ENCODE measurements around the gene NDE1.

NDE1 gene

DNA sequence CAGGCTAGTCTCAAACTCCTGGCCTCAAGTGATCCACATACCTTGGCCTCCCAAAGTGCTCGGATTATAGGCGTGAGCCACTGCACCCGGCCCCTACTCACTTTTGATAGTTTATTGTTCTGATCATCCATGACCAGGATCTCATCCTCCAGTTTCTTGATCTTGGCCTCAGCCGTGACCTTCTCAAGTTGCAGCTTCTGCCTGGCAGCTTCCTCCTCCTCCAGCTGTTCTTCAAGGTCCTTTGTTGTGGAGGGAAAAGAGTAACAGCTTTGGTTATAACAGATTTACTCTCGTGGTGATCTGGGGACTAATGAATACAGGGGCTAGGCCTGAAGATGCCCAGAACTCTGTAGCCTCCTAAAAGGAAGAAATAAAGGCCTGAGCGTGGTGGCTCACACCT is 89.9 kb downstream of the NDE1 start:
- DNase-seq, result no peak

GRCh38 chr16:15741207-15741871 is 91.3 kb downstream of the NDE1 start:
- no peak for DNase-seq

DNA sequence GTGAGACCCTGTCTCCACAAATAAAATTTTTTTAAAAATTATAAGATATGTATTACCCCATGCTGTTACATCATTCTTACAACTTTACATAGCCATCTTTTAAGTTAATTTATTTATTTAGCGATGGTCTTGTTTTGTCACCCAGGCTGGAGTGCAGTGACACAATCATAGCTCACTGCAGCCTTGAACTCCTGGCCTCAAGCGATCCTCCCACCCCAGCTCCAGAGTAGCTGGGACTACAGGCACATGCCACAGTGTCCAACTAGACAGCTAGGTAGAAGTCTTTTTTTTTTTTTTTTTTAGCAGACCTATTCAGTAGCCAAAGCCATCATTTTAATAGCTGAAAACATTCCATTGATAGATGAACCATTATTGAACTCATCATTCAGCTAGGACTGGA is 92.7 kb downstream of the NDE1 start:
- no peak for DNase-seq

GRCh38 chr16:15743657-15744056 is 93.6 kb downstream of the NDE1 start:
- no peak for DNase-seq

DNA sequence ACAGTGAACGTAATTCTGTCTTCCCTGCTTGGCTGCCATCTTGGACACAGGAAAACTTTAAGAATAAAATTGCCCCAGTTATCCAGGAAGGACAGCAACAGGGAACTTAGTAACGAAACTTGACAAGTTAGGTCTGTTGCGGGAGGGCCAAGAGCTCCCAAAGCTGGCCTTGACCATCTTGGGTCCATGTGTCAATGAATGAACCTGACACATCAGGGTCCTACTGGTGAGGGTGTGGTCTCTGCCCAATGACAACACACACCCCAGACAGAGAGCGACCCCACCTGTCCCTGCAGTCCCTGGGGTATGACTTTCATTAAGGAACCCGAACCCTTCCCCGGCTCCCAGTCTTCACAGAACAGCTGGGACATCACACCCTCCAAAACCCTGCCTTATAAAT is 96.3 kb downstream of the NDE1 start:
- no peak for DNase-seq

- no peak for DNase-seq
Measured at GRCh38 chr16:15747937-15748336, 97.9 kb downstream of the NDE1 start.

DNA sequence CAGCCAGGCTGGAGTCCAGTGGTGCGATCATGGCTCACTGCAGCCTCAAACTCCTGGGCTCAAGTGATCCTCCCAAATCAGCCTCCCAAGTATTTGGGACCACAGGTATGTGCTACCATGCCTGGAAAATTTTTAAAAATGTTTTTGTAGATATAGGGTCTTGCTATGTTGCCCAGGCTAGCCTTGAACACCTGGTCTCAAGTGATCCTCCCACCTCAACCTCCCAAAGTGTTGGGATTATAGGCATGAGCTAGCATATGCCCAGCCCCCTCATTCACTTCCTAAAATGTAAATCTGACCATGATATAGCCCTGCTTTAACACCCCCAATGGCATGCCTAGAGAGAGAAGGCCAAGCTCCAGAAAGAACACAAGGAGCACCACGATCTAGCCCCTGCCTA is 98.6 kb downstream of the NDE1 start:
- DNase-seq, result no peak

DNA sequence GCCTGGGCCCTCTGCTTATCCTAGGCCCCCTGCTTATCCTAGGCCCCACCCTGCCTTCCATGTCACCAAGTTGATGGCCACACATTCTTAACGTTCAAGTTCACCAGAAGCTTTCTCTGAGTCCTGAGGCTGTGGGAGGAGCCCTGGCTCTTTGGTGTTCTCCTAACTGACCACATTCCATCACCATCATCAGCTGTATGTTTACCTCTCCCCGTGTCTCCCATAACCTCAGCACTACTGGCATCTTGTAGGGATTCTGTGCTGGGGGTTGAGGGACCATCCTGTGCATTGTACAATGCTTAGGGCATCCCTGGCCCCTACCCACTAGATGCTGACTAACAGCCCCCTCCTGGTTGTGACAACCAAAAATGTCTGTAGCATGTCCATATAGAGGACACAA is 99.3 kb downstream of the NDE1 start:
- DNase-seq, result no peak

DNA sequence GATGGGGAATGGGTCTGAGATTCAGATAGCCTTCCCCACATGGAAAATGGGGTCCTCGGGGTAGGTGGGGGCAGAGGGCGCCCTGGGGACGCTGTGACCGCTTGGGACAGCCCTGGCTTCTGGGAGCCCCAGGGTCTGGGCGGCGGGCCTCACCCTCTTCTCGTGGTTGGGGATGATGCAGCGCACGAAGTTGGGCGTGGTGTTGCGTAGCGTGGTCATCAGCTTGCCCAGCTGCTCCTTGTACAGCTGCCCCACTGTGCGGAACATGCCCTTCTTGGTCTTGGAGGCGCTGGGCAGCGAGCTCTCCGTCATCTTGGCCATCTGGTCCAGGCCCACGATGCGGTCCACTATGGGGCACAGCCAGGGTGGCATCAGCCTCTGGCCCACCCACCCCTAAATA is 99.9 kb downstream of the NDE1 start:
- no peak for DNase-seq

- no peak for DNase-seq
Measured at GRCh38 chr16:15751940-15752339, 101.9 kb downstream of the NDE1 start.

DNA sequence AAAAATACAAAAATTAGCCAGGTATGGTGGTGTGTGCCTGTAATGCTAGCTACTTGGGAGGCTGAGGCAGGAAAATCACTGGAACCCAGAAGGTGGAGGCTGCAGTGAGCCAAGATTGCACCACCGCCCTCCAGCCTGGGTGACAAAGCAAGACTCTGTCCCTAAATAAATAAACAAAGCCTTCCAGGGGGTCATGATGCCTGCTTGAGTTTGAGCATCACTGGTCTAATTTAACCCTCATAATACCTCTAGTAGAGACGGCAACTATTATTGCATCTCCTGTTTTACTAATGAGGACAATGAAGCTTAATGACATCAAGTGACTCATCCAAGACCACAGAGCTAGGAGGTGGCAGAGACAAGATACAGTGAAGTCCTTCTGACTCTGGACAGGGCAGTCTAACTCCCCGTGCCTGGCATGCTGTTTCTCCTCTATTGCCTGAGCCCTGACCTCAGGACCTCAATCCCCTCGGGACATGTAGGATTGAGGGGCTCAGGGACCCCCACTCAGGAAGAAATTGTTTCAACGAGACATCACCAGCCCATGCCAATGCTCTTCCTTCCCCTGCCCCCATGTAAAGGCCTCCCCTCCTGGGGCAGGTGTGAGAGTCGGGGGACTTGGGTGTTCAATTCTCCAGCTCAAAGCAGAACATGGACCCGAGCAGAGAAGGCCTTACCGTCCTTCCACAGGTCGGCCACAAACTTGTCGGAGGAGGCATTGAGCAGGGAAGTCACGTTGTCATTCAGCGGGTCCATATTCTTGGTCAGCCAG is 102.9 kb downstream of the NDE1 start:
- no peak for DNase-seq

GRCh38 chr16:15754821-15755534 is 104.9 kb downstream of the NDE1 start:
- DNase-seq, result no peak

DNA sequence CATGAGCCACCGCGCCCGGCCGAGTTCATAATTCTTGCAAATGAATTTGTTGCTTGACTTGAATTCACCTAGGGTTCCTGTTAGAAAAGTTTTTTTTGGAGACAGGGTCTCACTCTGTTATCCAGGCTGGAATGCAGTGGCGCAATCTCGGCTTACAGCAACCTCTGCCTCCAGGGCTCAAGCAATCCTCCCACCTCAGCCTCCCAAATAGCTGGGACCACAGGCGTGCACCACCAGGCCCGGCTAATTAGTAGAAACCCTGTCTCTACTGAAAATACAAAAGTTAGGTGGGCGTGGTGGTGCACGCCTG is 107.0 kb downstream of the NDE1 start:
- no peak for DNase-seq

DNA sequence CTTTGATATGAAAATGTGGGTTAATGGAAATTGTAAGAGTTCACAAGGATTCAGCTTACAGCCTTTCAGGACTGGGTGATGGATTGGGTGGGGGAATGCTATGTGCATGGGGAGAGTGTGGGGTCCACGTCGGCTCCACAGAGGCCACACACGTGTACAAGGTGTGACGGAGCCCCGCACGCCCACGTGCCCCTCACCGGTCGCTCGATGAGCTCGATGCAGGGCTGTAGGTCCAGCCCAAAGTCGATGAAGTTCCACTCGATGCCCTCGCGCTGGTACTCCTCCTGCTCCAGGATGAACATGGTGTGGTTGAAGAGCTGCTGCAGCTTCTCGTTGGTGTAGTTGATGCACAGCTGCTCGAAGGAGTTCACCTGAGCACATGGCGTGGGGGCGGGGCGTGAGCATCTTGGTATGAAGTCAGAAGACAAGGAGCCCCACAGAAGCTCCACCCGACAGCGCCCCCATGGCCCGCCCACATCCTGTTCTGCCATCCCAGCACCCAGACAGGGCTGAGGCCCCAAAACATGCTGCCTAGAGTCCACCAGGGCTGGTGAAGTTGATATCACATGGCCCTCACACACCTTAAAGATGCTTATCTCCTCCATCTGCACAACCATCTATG is 107.7 kb downstream of the NDE1 start:
- no peak for DNase-seq

GRCh38 chr16:15759070-15759469 is 109.0 kb downstream of the NDE1 start:
- DNase-seq, result no peak

DNA sequence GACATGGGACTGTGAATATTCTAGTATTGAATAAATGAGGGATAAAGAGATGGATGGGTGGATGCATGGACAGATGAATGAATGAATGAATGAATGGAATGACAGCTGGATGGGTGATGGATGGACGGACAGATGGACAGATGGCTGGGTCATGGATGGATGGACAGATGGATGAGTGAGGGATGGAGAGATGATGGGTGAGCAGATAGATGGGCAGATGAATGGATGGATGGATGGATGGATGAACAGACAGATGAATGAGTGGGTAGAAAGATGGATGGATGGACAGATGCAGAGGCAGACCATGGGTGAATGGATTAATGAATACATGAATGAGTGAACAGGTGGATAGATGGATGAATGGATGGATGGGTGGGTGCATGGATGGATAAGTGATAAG is 110.1 kb downstream of the NDE1 start:
- DNase-seq, result no peak

DNA sequence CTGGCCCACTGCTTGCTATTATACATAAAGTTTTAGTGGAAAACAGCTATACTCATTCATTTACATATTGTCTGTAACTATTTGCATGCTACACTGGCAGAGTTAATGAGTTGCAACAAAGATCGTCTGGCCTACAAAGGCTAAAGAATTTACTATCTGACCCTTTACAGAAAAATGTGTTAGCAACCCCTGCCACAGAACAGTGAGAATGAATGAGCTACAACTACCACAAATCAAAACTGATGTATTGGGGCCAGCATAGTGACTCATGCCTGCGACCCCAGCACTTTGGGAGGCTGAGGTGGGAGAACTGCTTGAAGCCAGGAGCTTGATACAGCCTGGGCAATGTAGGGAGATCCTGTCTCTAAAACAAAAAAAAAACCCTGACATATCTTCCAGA is 114.1 kb downstream of the NDE1 start:
- no peak for DNase-seq

DNA sequence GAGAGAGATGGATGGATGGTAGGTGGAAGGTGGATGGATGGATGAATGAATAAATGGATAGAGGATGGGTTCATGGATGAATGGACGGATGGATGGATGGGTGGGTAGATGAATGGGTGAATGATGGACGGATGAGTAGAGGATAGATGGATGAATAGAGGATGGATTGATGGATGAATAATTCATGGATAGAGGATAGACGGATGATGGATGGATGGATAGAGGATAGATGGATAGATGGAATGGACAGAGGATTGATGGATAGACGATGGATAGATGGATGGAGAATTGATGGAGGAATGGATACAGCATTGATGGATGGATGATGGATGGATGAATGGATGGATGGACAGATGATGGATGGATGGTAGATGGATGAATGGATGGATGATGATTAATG is 115.1 kb downstream of the NDE1 start:
- no peak for DNase-seq

GRCh38 chr16:15765880-15766279 is 115.8 kb downstream of the NDE1 start:
- no peak for DNase-seq

GRCh38 chr16:15766918-15767317 is 116.9 kb downstream of the NDE1 start:
- no peak for DNase-seq

GRCh38 chr16:15768201-15768600 is 118.2 kb downstream of the NDE1 start:
- DNase-seq, result no peak

DNA sequence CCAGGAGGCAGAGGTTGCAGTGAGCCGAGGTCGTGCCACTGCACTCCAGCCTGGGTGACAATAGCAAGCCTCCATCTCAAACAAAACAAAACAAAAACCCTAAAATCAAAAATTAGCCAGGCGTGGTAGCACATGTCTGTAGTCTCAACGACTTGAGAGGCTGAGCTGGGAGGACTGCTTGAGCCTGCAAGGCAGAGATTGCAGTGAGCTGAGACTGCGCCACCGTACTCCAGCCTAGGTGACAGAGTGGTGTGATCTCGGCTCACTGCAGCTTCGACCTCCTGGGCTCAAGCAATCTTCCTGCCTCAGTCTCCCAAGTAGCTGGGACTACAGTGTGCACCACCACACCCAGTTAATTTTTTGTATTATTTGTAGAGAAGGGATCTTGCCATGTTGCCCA is 119.2 kb downstream of the NDE1 start:
- DNase-seq, result no peak

- no peak for DNase-seq
Measured at GRCh38 chr16:15770107-15770506, 120.1 kb downstream of the NDE1 start.

- DNase-seq, result no peak
Measured at GRCh38 chr16:15770512-15770911, 120.5 kb downstream of the NDE1 start.

All from cortex of kidney (tissue), 1 donor.